Naive thymus-derived CD4-positive, alpha-beta T cell (primary cell): ENCODE results near the gene RBM42. TPM values are rescaled to one million over a fixed set of nuclear protein-coding genes. Genes with fewer than 3 reads are reported as not detected.
A peak's percentile ranks its signal among the peaks of the same experiment; 100 is the strongest.

ENCODE experiments used
- ATAC-seq: fragments of 150-1000 bp; cut with Tn5 transposase; 2 replicates; pipeline ENCODE4 v1.10.0; 2021; ENCODE audit warnings: mild to moderate bottlenecking, moderate library complexity
- CTCF ChIA-PET: fragments of 350-600 bp; sonication (Branson Sonifier 250); formaldehyde crosslinking; loops from one replicate; lab custom pipeline; 2021; ENCODE audit warnings: antibody characterized with exemption; lab: Charles Lee
- POLR2A ChIA-PET: fragments of 350-600 bp; sonication (Branson Sonifier 250); formaldehyde crosslinking; loops from one replicate; lab custom pipeline; 2021; ENCODE audit warnings: antibody characterized with exemption, inconsistent platforms; lab: Charles Lee
- DNase-seq, 9 donors: peaks; one replicate each; pipeline versions ENCODE4 v3.0.0 to v3.0.0-alpha.2; 2020 to 2022; ENCODE audit warnings: mixed read lengths in 1 of 9
- H3K27ac ChIP-seq: one replicate; pipeline ENCODE4 v1.7.0; 2013; ENCODE audit warnings: mild to moderate bottlenecking, low read depth, low read length, moderate library complexity
- H3K27me3 ChIP-seq, 2 donors: one replicate each; pipeline ENCODE4 v1.7.0; 2013; ENCODE audit warnings: low read length in 2 of 2, mild to moderate bottlenecking in 2 of 2, moderate library complexity in 2 of 2; ENCODE audit not compliant: control insufficient read depth in 2 of 2, insufficient read depth in 2 of 2
- H3K36me3 ChIP-seq, 3 experiments: 1 replicate in 2 of 3; 2 replicates in 1 of 3; pipeline ENCODE4 v1.7.0; 2013; ENCODE audit warnings: low read length in 3 of 3, mild to moderate bottlenecking in 3 of 3, moderate library complexity in 1 of 3; ENCODE audit not compliant: insufficient read depth in 3 of 3, control insufficient read depth in 2 of 3
- H3K4me1 ChIP-seq, 2 donors: one replicate each; pipeline ENCODE4 v1.7.0; 2013; ENCODE audit warnings: low read length in 2 of 2, mild to moderate bottlenecking in 2 of 2, moderate library complexity in 1 of 2; ENCODE audit not compliant: control insufficient read depth in 2 of 2, insufficient read depth in 2 of 2
- H3K4me3 ChIP-seq: 2 replicates; pipeline ENCODE4 v1.7.0; 2013; ENCODE audit warnings: mild to moderate bottlenecking, low read length
- H3K9me3 ChIP-seq, 3 experiments: 1 replicate in 2 of 3; 2 replicates in 1 of 3; pipeline ENCODE4 v1.7.0; 2013; ENCODE audit warnings: low read length in 3 of 3; ENCODE audit not compliant: control insufficient read depth in 2 of 3
- H3K27ac Mint-ChIP-seq, 9 donors: one replicate each; pipeline ENCODE4 v1.8.0; 2020 to 2022; ENCODE audit warnings: mixed read lengths in 9 of 9, mild to moderate bottlenecking in 8 of 9, moderate library complexity in 5 of 9, inconsistent platforms in 2 of 9
- H3K27me3 Mint-ChIP-seq, 5 donors: one replicate each; pipeline ENCODE4 v1.8.0; 2021 to 2022; ENCODE audit warnings: mixed read lengths in 5 of 5, mild to moderate bottlenecking in 1 of 5
- H3K36me3 Mint-ChIP-seq, 5 donors: one replicate each; pipeline ENCODE4 v1.8.0; 2020 to 2022; ENCODE audit warnings: mixed read lengths in 5 of 5, mild to moderate bottlenecking in 3 of 5, inconsistent platforms in 1 of 5
- H3K4me1 Mint-ChIP-seq, 7 donors: one replicate each; pipeline ENCODE4 v1.8.0; 2020 to 2022; ENCODE audit warnings: mixed read lengths in 7 of 7, mild to moderate bottlenecking in 3 of 7, inconsistent platforms in 1 of 7
- H3K4me3 Mint-ChIP-seq, 10 donors: one replicate each; pipeline ENCODE4 v1.8.0; 2020 to 2022; ENCODE audit warnings: mild to moderate bottlenecking in 10 of 10, mixed read lengths in 10 of 10, moderate library complexity in 6 of 10, inconsistent platforms in 2 of 10
- H3K9me3 Mint-ChIP-seq, 11 donors: one replicate each; pipeline ENCODE4 v1.8.0; 2020 to 2022; ENCODE audit warnings: mixed read lengths in 11 of 11, mild to moderate bottlenecking in 4 of 11, inconsistent platforms in 1 of 11, moderate library complexity in 1 of 11
- intact Hi-C, 2 donors: fragments of 100-400 bp; cut with micrococcal nuclease; formaldehyde crosslinking; loops; one replicate each; pipeline ENCODE4 v1.15.1; 2023
- polyA plus RNA-seq, 2 donors: library from polyadenylated mRNA; unstranded; fragments of 300-500 nt; fragmentation: Illumina TruSeq; gene quantifications; one replicate each; pipeline ENCODE4 v1.2.3, GENCODE V29; 2021
- total RNA-seq, 6 experiments: library from RNA in 5 of 6; stranded (reverse) in 5 of 6; gene quantifications; 1 replicate in 5 of 6; 2 replicates in 1 of 6; pipeline ENCODE4 v1.2.3 and lab custom pipeline; 2021 to 2026

Gene RBM42
- total and polyA plus RNA-seq, 7 experiments from 2014 or later: 39.0 to 98.2 (median 49.8) TPM

DNA sequence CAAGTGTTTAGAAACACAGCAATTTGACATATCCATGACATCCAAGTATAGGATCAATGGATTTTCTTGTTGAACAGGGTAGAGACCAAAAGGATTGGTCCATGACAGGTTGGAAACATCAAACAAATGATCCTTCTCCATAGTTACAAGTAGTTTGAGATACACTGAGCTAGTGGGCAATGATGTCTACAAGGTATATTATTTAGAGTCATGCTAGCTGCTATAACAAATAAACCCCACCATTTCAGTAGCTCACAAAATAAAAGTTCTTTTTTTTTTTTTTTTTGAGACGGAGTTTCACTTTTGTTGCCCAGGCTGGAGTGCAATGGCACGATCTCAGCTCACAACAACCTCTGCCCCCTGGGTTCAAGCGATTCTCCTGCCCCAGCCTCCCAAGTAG is 21.2 kb upstream of the RBM42 start:
- no peak overlapping the region for H3K27ac Mint-ChIP-seq
- Histone ChIP-seq H3K36me3 (no peaks in the 10 kb centered on the region), H3K4me3 (no peak overlapping the region), H3K9me3 (no peaks in the 10 kb centered on the region), H3K27ac (no peak overlapping the region), H3K27me3 (no peaks in the 10 kb centered on the region), H3K4me1 (peaks cover 18 to 22% of the 10 kb centered on the region in 2 donors)
- intact Hi-C loops: no loop called here
- H3K27me3 Mint-ChIP-seq: peaks cover 0 to 2% (median 0%) of the 10 kb centered on the region in 5 donors
- no peak overlapping the region for H3K4me3 Mint-ChIP-seq
- ATAC-seq (no peak), DNase-seq (no peak)
- ChIA-PET CTCF (no interaction called here), POLR2A (no interaction called here)
- H3K36me3 Mint-ChIP-seq: peaks cover 0 to 20% (median 0%) of the 10 kb centered on the region in 5 donors
- H3K4me1 Mint-ChIP-seq: peaks cover 4 to 38% (median 30%) of the 10 kb centered on the region in 7 donors
- H3K9me3 Mint-ChIP-seq: peaks cover 3 to 18% (median 7%) of the 10 kb centered on the region in 11 donors

DNA sequence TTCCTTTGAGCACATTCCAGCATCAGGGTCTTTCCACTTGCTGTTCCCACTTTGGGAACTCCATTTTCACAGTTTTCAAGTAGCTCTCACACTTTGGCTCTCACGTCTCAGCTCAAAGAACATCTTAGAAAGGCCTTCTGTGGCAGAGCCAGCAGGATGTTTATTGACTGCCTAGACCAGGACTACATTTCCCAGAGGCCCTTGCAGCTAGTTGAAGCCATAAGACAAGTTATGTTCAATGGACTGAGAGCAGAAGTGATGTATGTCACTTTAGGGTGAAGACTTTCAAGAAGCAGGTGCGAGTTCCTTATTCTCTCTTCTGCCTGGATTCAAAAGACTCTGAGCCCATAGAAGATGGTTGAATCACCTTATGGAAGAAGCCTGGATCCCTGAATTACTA is 20.6 kb upstream of the RBM42 start:
- ATAC-seq: no peak
- no peaks in the 10 kb centered on the region for H3K9me3 ChIP-seq
- peak overlapping the region in 5 of 9 donors; percentile 58 to 87 (median 74) for H3K27ac Mint-ChIP-seq
- peaks cover 23 to 26% of the 10 kb centered on the region in 2 donors for H3K4me1 ChIP-seq
- peak overlapping the region in 3 of 10 donors; percentile 33 to 57 (median 47) for H3K4me3 Mint-ChIP-seq
- no peaks in the 10 kb centered on the region for H3K27me3 ChIP-seq
- H3K4me3 ChIP-seq: no peak overlapping the region
- no peaks in the 10 kb centered on the region for H3K36me3 ChIP-seq
- peaks cover 4 to 43% (median 34%) of the 10 kb centered on the region in 7 donors for H3K4me1 Mint-ChIP-seq
- intact Hi-C loops: no loop called here
- ChIA-PET CTCF (no interaction called here), POLR2A (no interaction called here)
- H3K27ac ChIP-seq: no peak overlapping the region
- H3K36me3 Mint-ChIP-seq: peaks cover 0 to 20% (median 0%) of the 10 kb centered on the region in 5 donors
- peaks cover 3 to 18% (median 7%) of the 10 kb centered on the region in 11 donors for H3K9me3 Mint-ChIP-seq
- DNase-seq: peak in 2 of 9 donors; percentile 12 to 18
- peaks cover 0 to 2% (median 0%) of the 10 kb centered on the region in 5 donors for H3K27me3 Mint-ChIP-seq

DNA sequence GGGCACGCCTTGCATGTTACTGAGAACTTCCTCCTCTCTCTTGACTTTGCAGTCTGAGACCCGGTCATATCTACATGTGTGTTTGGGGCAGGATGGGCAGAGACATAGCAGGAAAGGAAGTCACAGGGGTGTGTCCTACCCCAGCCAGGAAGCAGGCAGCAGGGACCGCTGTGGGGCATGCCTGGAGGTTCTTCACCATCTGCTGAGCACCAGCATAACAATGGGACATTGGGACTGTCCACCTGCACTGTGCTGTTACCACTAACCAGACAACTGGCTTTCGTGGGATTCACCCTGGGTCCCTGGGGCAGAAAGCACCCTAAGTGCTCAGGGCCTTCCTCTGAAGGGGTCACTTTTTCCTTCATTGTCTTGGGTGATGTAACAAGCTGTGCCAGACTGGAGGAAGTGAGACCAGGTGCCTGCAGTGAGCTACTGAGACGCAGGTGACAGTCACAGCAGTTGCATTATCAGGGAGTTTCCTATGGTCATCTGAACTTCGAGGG is 18.9 kb upstream of the RBM42 start:
- CTCF ChIA-PET: interaction anchor here (1.3 kb wide), 1 partner anchor 38 kb away, joined by 5 read pairs; the partner anchor contains the start of gene COX6B1
- Mint-ChIP-seq H3K27ac (peak overlapping the region; percentile 74 to 93 (median 84)), H3K4me3 (peak overlapping the region in 9 of 10 donors; percentile 34 to 77 (median 66)), H3K9me3 (peaks cover 3 to 18% (median 7%) of the 10 kb centered on the region in 11 donors), H3K4me1 (peaks cover 4 to 50% (median 43%) of the 10 kb centered on the region in 7 donors), H3K36me3 (peaks cover 0 to 20% (median 4%) of the 10 kb centered on the region in 5 donors), H3K27me3 (peaks cover 0 to 2% (median 0%) of the 10 kb centered on the region in 5 donors)
- Histone ChIP-seq H3K36me3 (peaks cover 0 to 4% (median 0%) of the 10 kb centered on the region in 3 experiments), H3K27ac (peak overlapping the region; percentile 59), H3K4me1 (peaks cover 24 to 28% of the 10 kb centered on the region in 2 donors), H3K27me3 (no peaks in the 10 kb centered on the region), H3K4me3 (peak overlapping the region; percentile 21), H3K9me3 (no peaks in the 10 kb centered on the region)
- ATAC-seq: peak; percentile 67
- intact Hi-C loops: no loop called here
- DNase-seq: peak in 6 of 9 donors; percentile 13 to 52 (median 44)
- POLR2A ChIA-PET: interaction anchor here (0.9 to 1.8 kb wide), 3 partner anchors 11 to 38 kb away, joined by 3 to 6 read pairs (median 4); partner anchors contain the start of gene COX6B1

DNA sequence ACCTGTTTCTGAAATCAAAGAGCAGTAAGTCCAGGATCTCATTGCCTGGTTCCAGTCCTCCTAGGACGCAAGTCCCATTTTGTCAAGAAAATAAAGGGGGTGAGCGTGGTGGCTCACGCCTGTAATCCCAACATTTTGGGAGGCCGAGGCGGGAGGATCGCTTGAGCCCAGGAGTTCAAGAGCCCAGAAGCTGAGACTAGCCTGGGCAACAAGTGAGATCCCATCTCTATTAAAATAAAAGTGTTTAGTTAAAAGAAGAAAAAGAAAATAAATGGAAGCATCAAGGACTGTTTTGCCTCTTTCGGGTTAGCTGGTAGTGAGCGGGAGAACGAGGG is 16.6 kb upstream of the RBM42 start:
- peak overlapping the region; percentile 86 for H3K27ac ChIP-seq
- Mint-ChIP-seq H3K27me3 (peaks cover 0 to 2% (median 0%) of the 10 kb centered on the region in 5 donors), H3K36me3 (peaks cover 0 to 23% (median 7%) of the 10 kb centered on the region in 5 donors), H3K9me3 (peaks cover 3 to 15% (median 7%) of the 10 kb centered on the region in 11 donors), H3K27ac (peak overlapping the region; percentile 88 to 98 (median 94)), H3K4me3 (peak overlapping the region; percentile 86 to 94 (median 89)), H3K4me1 (peaks cover 4 to 50% (median 43%) of the 10 kb centered on the region in 7 donors)
- no peaks in the 10 kb centered on the region for H3K27me3 ChIP-seq
- ChIA-PET POLR2A (interaction anchor here (0.9 to 3.2 kb wide), 8 partner anchors 14 to 149 kb away, joined by 3 to 16 read pairs (median 3); partner anchors contain the start of gene COX6B1), CTCF (interaction anchor here (1.2 kb wide), 1 partner anchor 12 kb away, joined by 4 read pairs; no protein-coding TSS in a partner anchor)
- peaks cover 0 to 20% (median 0%) of the 10 kb centered on the region in 3 experiments for H3K36me3 ChIP-seq
- no peak for ATAC-seq
- no peaks in the 10 kb centered on the region for H3K9me3 ChIP-seq
- H3K4me3 ChIP-seq: peak overlapping the region; percentile 98
- H3K4me1 ChIP-seq: peaks cover 24 to 28% of the 10 kb centered on the region in 2 donors
- DNase-seq: no peak
- intact Hi-C loops: loop anchor here (1.0 kb wide), 7 partner anchors 16 to 402 kb away; partner anchors contain the start of genes COX6B1 (in 2 of the 2), TMEM147 (in 2 of the 2) and ALKBH6 (in 1 of the 2)

DNA sequence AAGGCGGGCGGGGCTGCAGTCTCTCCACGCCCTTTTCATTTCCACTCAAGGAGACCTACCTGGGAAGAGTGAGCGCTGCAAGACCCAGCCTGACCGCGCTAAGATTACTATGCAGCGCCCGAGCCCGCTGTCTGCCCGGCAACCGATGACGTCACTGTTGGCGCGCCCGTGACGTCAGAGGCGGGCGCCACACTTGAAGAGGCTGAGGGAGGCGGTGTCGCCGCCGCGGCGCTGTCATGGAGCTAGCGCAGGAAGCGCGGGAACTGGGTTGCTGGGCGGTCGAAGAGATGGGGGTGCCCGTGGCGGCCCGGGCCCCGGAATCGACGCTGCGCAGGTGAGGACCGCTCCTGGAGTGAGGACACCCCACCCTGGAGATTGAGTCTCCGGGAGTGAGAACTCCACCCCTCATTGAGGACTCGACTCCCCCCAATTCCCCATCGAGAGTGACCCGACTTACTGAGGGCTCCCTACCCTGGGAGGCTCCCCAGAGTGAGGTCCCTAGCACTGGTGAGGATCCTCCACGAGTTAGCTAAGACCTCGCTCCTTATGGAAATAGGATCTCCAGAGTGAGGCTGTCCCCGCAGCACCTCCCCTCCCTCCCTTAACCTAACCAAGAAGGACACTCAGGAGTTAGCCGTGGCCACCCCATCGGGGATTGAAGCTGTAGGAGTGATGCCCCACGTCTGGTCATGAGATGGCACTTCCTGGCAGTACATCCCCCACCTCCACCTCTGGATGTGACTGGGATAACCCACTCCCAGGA is 16.1 kb upstream of the RBM42 start, which contains the start of gene HAUS5:
Gene HAUS5 (plus strand): TSS at position 177 of the 763 bp plus-strand sequence. CDS start 60 bp downstream, at position 237.
- H3K36me3 Mint-ChIP-seq: peaks cover 0 to 20% (median 7%) of the 10 kb centered on the region in 5 donors
- peak; percentile 92 to 99 (median 95) for DNase-seq
- H3K9me3 Mint-ChIP-seq: peaks cover 2 to 11% (median 7%) of the 10 kb centered on the region in 11 donors
- Histone ChIP-seq H3K4me1 (peaks cover 24 to 28% of the 10 kb centered on the region in 2 donors), H3K27me3 (no peaks in the 10 kb centered on the region), H3K36me3 (peaks cover 0 to 26% (median 0%) of the 10 kb centered on the region in 3 experiments), H3K4me3 (peak within 1 kb of the TSS; percentile 98), H3K9me3 (no peaks in the 10 kb centered on the region), H3K27ac (peak within 1 kb of the TSS; percentile 86)
- CTCF ChIA-PET: interaction anchor here (0.5 to 1.2 kb wide), 2 partner anchors 12 to 613 kb away, joined by 3 to 4 read pairs; no protein-coding TSS in a partner anchor
- peaks cover 0 to 2% (median 0%) of the 10 kb centered on the region in 5 donors for H3K27me3 Mint-ChIP-seq
- intact Hi-C loops: loop anchor here (1.0 kb wide), 7 partner anchors 16 to 402 kb away; partner anchors contain the start of genes COX6B1 (in 2 of the 2), TMEM147 (in 2 of the 2) and ALKBH6 (in 1 of the 2)
- peak; percentile 92 for ATAC-seq
- peak within 1 kb of the TSS; percentile 86 to 94 (median 89) for H3K4me3 Mint-ChIP-seq
- POLR2A ChIA-PET: interaction anchor here (0.9 to 3.2 kb wide), 9 partner anchors 14 to 150 kb away, joined by 3 to 16 read pairs (median 3); partner anchors contain the start of gene COX6B1
- H3K27ac Mint-ChIP-seq: peak within 1 kb of the TSS; percentile 88 to 98 (median 94)
- peaks cover 4 to 50% (median 43%) of the 10 kb centered on the region in 7 donors for H3K4me1 Mint-ChIP-seq

DNA sequence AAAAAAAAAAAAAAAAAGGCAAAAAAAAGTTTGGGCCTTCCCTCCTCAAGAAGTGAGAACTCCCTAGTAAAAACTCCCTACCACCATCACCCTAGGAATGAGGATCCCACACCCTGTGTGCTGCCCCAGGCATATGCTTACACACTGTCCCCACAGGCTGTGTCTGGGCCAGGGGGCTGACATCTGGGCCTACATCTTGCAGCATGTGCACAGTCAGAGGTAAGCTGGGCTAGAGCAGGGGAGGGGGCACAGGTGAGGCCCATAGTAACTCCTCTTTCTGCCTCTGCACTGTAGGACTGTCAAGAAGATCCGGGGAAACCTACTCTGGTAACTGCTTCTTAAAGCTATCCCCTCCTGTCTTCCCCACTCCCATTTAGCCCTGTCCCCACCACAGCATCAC is 15.3 kb upstream of the RBM42 start:
- H3K36me3 Mint-ChIP-seq: peaks cover 0 to 15% (median 4%) of the 10 kb centered on the region in 5 donors
- Histone ChIP-seq H3K9me3 (no peaks in the 10 kb centered on the region), H3K27me3 (no peaks in the 10 kb centered on the region), H3K4me3 (no peak overlapping the region), H3K27ac (no peak overlapping the region), H3K4me1 (peaks cover 24 to 28% of the 10 kb centered on the region in 2 donors), H3K36me3 (peaks cover 0 to 29% (median 0%) of the 10 kb centered on the region in 3 experiments)
- ChIA-PET POLR2A (interaction anchor here (1.1 to 3.2 kb wide), 5 partner anchors 13 to 34 kb away, joined by 3 to 16 read pairs (median 4); partner anchors contain the start of gene COX6B1), CTCF (no interaction called here)
- peaks cover 4 to 45% (median 39%) of the 10 kb centered on the region in 7 donors for H3K4me1 Mint-ChIP-seq
- H3K27me3 Mint-ChIP-seq: peaks cover 0 to 2% (median 0%) of the 10 kb centered on the region in 5 donors
- peaks cover 0 to 4% (median 2%) of the 10 kb centered on the region in 11 donors for H3K9me3 Mint-ChIP-seq
- peak overlapping the region; percentile 62 to 94 (median 89) for H3K4me3 Mint-ChIP-seq
- peak overlapping the region in 8 of 9 donors; percentile 36 to 98 (median 93) for H3K27ac Mint-ChIP-seq
- intact Hi-C loops: no loop called here
- DNase-seq (no peak), ATAC-seq (no peak)
